HUES48 (cell line): ENCODE data around the gene LCP1.

Source experiments
- H3K27ac ChIP-seq: one replicate; pipeline ENCODE4 v1.7.0; 2013; ENCODE audit warnings: low read depth, low read length, inconsistent platforms
- H3K27me3 ChIP-seq: 2 replicates; pipeline ENCODE4 v1.6.1; 2013; ENCODE audit warnings: mild to moderate bottlenecking, low read length; ENCODE audit not compliant: control insufficient read depth, insufficient read depth
- H3K36me3 ChIP-seq: 2 replicates; pipeline ENCODE4 v1.6.1; 2013; ENCODE audit warnings: low read length; ENCODE audit not compliant: control insufficient read depth, insufficient read depth
- H3K4me1 ChIP-seq: 2 replicates; pipeline ENCODE4 v1.6.1; 2013; ENCODE audit warnings: mild to moderate bottlenecking, low read length; ENCODE audit not compliant: control insufficient read depth, insufficient read depth
- H3K4me3 ChIP-seq: 2 replicates; pipeline ENCODE4 v1.5.1; 2013; ENCODE audit warnings: mild to moderate bottlenecking, low read depth, low read length
- H3K9ac ChIP-seq: 2 replicates; pipeline ENCODE4 v1.6.1; 2013; ENCODE audit warnings: mild to moderate bottlenecking, low read depth, low read length, moderate library complexity
- H3K9me3 ChIP-seq: 2 replicates; pipeline ENCODE4 v1.6.1; 2013; ENCODE audit warnings: low read length; ENCODE audit not compliant: control insufficient read depth, insufficient read depth

The LCP1 gene

DNA sequence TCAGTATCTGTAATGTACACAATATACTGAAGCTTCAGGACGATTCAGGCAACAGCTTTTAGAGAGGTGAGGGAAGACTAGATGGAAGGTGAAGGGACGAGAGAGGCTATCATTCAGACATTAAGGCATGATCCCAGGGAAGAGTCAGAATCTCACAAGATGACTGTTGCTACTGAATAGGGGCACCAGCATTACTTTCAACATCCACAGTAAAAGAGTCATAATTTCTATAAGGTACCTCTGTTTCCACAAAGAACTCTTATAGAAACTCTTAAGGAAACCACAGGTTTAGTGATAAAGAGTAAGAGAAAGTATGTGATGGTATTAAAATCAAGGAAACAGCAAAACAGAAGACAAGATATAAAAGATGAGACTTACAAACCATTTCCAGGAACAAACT, 23.0 kb downstream of the LCP1 start:
- Histone ChIP-seq H3K9ac (no peak overlapping the region), H3K9me3 (0 out of 2 replicates have a peak, but pooled peaks cover 5% of the 10 kb centered on the region), H3K36me3 (no peaks in the 10 kb centered on the region), H3K27ac (no peak overlapping the region), H3K27me3 (no peaks in the 10 kb centered on the region), H3K4me3 (no peak overlapping the region), H3K4me1 (no peaks in the 10 kb centered on the region)

DNA sequence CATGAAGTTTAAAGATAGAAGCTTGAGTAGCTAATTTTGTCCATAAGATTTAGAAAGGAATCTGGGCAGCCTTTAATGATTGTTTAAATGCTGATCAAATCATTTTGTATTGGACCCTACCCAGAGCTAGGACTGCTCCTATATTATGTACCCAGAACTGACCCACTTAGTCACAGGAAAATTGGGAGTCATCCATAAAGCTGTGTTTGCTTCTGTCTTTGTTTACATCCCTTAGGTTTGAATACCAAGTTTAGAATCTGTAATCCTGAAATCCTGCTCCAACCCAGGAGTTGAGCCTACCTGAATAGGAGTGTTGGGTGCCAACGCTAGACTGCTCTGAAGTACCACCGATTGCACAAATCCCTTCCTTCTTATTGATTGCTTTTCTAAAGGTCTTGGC, 23.8 kb downstream of the LCP1 start:
- Histone ChIP-seq H3K27me3 (no peaks in the 10 kb centered on the region), H3K4me3 (no peak overlapping the region), H3K4me1 (no peaks in the 10 kb centered on the region), H3K36me3 (no peaks in the 10 kb centered on the region), H3K27ac (no peak overlapping the region), H3K9ac (no peak overlapping the region), H3K9me3 (0 out of 2 replicates have a peak, but pooled peaks cover 5% of the 10 kb centered on the region)

DNA sequence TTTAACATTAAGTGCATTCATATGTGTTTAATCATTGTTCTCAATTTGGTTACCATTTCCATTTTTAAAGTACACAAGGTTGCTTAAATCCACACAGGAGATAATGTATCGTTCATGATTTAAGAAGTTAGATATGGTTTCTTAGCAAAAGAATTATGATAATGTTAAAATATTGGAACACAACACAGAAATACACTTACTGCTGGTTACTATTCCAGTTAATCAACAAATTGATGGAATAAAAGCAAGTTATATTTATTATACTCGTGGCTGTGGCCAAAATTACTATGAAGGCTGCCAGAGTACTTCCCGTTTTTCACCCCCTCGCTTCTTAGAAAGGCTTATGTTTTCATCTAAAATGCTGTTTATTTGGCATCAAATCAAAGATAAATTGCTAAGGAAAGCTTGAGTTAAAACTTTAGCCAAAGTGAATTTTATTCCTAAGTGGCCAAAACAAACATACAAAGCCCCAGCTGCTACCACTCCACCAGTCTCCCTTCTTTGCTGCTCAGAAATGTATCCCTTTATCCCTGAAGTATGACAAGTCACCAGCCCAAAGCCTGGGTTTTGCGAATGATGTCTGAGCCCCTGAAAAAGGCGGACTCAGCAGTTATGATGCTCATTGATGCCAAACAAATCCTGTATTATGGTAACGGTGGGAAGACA, 27.7 kb downstream of the LCP1 start:
- Histone ChIP-seq H3K36me3 (no peaks in the 10 kb centered on the region), H3K27ac (no peak overlapping the region), H3K27me3 (no peaks in the 10 kb centered on the region), H3K4me3 (no peak overlapping the region), H3K9ac (no peak overlapping the region), H3K4me1 (no peaks in the 10 kb centered on the region), H3K9me3 (no peaks in the 10 kb centered on the region)

DNA sequence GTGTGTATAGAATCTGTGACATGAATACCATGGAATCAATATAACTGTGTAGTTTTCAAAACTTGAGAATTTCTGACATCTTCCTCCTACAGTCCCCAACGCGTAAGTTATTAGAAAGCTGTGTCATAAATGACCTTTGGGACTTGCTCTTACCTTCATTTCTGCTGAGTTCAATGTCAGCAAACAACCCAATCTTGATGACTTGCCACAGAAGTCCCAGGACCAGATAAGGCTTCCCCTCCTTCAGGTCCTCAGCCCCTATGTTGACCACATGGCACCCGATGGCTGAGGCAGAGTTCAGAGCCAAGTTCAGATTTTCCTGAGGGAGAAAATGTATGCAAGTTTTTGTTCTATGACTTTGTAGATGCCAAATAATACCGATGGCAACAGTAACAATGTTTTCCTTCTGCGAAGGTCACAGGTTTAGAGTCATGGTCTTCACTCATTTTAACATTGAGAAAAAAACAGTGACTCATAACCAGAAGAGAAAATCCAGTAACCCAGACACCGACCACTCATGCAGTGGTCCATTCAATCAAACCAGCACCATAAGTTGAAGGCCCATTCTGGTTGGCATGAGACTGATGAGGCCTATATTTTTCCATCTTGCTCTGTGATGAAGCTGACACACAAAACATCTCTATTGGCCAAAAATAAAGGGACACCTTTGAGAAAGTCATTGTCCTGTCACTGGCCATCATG, 29.2 kb downstream of the LCP1 start:
- Histone ChIP-seq H3K4me1 (peaks cover 9% of the 10 kb centered on the region), H3K27me3 (no peaks in the 10 kb centered on the region), H3K9ac (no peak overlapping the region), H3K36me3 (no peaks in the 10 kb centered on the region), H3K27ac (no peak overlapping the region), H3K4me3 (no peak overlapping the region), H3K9me3 (no peaks in the 10 kb centered on the region)

DNA sequence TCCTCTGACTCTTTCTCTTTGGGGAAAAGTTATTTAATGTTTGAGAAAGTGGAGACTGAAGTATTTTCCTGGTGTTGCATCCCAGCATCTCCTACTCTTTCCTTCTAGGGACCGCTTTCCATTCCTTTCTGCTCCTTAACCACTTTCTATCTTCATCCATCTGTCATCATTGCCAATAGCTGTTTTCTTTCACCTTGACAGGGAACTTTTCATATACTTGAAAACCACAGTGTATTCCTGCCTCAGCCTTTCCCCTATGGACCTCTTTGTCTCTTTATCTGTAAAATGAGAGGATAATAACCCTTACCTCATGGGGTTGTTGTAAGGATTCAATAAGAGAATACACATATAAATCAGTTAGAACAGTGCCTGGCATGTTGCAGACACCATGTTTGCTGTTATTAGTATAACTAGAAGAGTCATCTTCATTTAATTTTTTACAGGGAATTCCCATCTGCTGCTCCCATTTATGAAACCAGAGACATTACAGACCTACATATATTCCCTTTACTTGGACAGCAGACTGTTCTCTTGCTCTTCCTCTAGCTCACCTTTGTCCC, 31.8 kb downstream of the LCP1 start:
- Histone ChIP-seq H3K9me3 (no peaks in the 10 kb centered on the region), H3K36me3 (no peaks in the 10 kb centered on the region), H3K27ac (no peak overlapping the region), H3K4me1 (peaks cover 23% of the 10 kb centered on the region), H3K4me3 (no peak overlapping the region), H3K27me3 (no peaks in the 10 kb centered on the region), H3K9ac (no peak overlapping the region)

DNA sequence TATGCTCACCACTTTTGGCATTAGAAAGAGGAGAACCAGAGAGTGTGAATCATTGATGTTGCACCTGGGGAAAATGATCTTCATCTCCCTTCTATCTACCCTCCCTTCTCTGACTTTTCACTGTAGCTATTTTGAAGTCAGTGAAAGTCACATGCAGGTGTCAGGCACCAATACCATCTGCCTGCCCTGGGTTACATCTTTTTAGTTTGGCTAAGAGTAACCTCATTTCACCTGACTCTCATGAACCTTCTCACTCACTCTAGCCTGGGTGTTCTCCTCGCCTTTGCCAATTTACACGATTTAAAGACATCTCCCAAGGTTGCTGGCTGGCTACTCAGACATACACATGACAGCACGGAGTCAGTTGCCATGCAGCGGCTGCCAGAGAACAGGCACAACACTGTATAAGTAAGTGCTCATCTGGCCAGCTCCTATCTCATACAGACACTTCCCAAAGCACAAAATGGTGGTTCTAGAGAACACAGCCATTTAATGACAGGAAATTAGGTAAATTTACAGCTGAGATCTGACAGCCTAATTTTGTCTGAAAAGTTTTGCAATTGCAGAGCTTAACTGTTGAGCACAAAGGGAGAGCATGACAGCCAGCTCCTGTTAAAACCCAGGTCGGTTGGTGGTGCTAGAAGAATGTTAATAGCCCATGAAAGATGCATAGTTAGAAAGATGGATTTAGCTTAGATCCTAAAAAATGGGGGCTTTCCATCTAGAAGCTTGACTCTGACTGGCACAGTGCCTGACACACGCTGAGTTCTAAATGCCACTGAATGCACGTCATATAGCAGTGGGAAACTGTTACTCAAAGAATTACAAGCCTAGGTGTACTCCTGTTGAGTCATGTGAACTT, 32.5 kb downstream of the LCP1 start:
- H3K27ac ChIP-seq = no peak overlapping the region
- H3K9me3 ChIP-seq = no peaks in the 10 kb centered on the region
- H3K4me3 ChIP-seq = no peak overlapping the region
- no peaks in the 10 kb centered on the region for H3K27me3 ChIP-seq
- H3K36me3 ChIP-seq = no peaks in the 10 kb centered on the region
- no peak overlapping the region for H3K9ac ChIP-seq
- H3K4me1 ChIP-seq = peaks cover 27% of the 10 kb centered on the region

DNA sequence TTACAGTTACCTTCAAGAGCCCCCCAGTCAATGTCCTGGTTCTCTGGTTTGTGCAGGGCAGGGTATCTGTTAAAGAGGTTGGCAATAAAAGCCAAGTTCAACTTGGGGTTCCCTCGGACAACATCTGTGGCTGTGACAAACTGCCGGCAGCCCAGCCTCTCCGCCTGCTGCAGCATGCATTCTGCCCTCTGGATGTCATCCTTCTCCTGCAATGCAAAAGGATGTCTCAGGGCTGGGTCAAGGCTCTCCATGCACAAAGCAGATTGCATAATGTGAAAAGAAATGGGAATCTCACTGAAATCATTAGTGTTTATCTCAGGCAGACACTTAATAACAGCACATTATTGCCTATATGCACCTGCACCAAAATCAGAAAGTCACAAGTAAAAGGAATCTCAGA, 35.1 kb downstream of the LCP1 start:
- peaks cover 38% of the 10 kb centered on the region for H3K4me1 ChIP-seq
- no peaks in the 10 kb centered on the region for H3K27me3 ChIP-seq
- H3K9ac ChIP-seq = no peak overlapping the region
- no peaks in the 10 kb centered on the region for H3K9me3 ChIP-seq
- H3K4me3 ChIP-seq = no peak overlapping the region
- H3K36me3 ChIP-seq = no peaks in the 10 kb centered on the region
- no peak overlapping the region for H3K27ac ChIP-seq

DNA sequence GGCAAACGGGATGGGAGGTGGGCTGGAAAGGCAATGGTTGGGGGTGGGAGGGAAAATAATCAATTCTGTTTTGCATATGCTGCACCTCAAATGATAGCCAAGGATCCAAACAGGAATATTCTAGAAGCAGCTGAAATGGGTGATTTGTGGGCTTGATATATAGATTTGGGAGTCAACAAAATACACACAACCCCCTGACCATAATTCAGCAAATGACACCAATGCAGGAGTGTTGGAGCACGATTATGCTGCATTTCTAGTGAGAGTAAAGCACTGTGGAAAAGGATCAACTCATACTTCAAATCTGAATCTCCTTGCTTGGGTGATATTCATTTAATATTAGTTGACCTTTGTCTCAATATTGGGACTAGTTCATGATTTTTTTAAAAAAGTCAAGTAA, 36.0 kb downstream of the LCP1 start:
- H3K27ac ChIP-seq = no peak overlapping the region
- no peak overlapping the region for H3K9ac ChIP-seq
- no peak overlapping the region for H3K4me3 ChIP-seq
- no peaks in the 10 kb centered on the region for H3K27me3 ChIP-seq
- peaks cover 38% of the 10 kb centered on the region for H3K4me1 ChIP-seq
- H3K36me3 ChIP-seq = no peaks in the 10 kb centered on the region
- H3K9me3 ChIP-seq = no peaks in the 10 kb centered on the region

DNA sequence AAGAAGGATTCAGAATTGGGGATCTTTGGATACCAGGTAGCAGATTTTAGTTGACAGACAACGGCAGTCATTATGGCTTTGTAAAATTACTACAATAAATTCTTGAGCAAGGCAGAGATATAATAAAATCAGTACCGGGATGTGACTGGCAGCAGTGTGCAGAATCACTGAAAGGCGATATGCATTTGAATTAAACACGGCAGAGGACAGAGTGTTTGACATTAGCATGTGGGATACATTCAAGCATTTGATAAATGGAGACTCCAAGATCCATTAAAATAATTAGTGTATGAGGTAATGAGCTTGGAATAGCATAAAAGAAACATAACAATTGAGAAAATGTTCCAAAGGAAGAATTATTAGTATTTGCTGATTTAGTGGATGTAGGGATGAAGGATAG, 36.8 kb downstream of the LCP1 start:
- Histone ChIP-seq H3K4me1 (peaks cover 38% of the 10 kb centered on the region), H3K9me3 (no peaks in the 10 kb centered on the region), H3K4me3 (no peak overlapping the region), H3K9ac (no peak overlapping the region), H3K36me3 (no peaks in the 10 kb centered on the region), H3K27me3 (no peaks in the 10 kb centered on the region), H3K27ac (no peak overlapping the region)

DNA sequence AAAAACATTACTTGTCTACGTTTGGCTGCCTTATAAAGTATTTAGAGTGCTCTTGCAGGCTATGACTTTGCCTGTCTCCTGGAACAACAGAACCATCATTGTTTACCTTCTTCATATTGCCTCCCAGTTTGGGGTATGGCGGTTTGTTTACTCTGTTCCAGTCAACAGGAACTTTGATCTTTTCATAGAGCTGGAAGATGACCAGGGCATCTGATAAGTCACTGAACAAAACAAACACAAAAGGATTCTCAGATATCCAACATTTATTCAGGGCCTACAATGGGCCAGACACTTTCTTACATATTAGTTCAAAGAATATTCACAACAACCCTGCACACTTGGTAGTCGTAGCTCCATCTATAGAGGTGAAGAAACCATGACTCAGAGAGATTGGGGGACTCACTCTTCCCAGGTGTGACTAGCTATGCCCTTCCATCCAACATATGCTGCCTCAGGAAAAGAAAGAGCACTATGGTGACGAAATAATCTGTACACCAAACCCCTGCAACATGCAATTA, 38.7 kb downstream of the LCP1 start:
- Histone ChIP-seq H3K4me3 (no peak overlapping the region), H3K27me3 (no peaks in the 10 kb centered on the region), H3K27ac (no peak overlapping the region), H3K36me3 (no peaks in the 10 kb centered on the region), H3K4me1 (peaks cover 34% of the 10 kb centered on the region), H3K9ac (no peak overlapping the region), H3K9me3 (no peaks in the 10 kb centered on the region)
